Activated CD4-positive, CD25-positive, alpha-beta regulatory T cell (primary cell): Measurements from ENCODE around the gene FBXL22.
A peak's percentile ranks its signal among the peaks of the same experiment; 100 is the strongest.

ENCODE experiments used
- DNase-seq, 4 experiments: peaks; one replicate each; lab custom pipeline; 2025; lab: John Stamatoyannopoulos, UW

The FBXL22 gene

GRCh38 chr15:63597038-63597790, at the start of gene FBXL22:
Gene FBXL22 (plus strand): TSS chr15:63597387. CDS start chr15:63597393, 6 bp downstream.
- no peak for DNase-seq

DNA sequence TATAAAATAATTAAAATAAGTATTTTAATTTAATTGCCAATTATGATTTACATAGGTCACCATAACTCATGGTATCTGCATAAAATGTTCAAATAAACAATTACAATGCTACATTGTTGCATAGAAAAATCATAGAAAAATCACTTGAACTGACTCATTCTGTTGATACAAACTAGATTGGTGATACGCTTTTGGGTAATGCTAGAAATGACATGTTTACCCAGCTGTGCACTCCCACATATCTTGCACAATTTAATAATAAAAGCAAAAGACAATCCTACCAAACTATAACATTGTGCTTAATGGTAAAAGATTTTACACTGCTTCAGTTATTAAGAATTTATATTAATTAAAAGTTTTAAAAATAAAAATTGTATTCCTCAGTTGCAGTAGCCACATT, 45.8 kb upstream of the FBXL22 start:
- DNase-seq, result no peak

- DNase-seq, result no peak
These were observed 43.8 kb upstream of the FBXL22 start for GRCh38 chr15:63553388-63553791.

DNA sequence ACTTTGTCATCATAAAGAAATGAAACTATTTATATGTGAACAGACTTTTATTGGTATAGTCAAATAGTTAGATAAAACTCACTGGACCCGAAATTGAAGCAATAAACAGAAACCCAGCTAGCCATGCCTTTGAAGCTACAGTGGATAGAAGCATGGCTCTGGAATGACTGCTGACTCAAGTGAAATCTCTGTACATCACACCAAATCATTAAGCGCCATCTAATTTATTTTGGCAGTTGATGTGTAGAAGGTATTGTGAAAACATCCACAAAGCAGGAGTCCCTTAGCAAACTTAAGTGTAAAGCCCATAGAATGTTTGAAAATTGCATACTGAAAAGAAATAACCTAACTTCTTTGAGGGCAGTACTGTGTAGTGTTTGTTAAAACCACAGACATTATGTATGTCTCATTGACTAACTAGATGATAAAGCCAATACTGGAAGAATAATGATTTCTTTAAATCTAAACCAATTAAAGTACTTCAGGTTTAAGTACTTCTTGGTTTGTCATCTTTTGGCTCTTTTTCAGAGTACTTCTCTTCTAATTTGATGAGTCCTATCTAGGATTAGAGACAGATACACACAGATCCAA, 42.8 kb upstream of the FBXL22 start:
- DNase-seq, result no peak

- no peak for DNase-seq
These were observed 41.7 kb upstream of the FBXL22 start for GRCh38 chr15:63555507-63555906.

- no peak for DNase-seq
These were observed 40.9 kb upstream of the FBXL22 start for GRCh38 chr15:63556246-63556645.

DNA sequence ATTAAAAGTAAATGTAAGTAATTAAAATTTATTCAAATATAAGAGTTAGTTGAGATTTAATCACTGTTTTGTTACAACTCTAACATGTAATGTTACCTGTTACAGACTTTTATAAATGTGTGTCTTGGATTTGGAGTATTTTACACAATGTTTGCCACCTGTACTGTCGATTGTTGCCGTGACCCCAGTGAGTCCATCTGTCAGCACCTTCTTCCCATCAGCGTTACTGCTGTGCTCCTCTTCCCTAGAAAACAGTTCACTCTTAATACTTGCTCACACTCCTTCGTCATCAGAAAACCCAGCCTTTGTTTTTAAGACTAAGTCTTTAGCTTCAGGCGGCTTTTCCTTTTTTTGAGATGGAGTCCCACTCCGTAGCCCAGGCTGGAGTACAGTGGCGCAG, 40.5 kb upstream of the FBXL22 start:
- DNase-seq, result no peak

DNA sequence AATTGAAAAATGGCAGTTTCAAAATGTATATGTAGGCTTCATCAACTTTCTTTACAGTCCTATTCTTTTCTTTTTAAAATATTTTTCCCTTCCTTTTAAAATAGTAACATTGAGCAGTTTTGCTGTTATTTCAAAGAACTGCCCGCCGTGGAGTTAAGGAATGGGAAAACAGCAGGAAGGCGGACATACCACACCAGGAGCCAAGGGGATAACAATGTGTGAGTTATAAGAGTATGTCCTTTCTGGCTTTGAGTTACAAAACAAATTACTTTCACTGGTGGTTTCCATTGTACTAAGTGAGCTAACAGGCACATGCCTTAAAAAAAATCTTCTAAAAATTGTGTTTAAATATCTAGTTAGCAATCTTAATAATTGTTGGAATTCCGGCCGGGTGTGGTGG, 37.4 kb upstream of the FBXL22 start:
- DNase-seq, result no peak

GRCh38 chr15:63560741-63561448, 36.3 kb upstream of the FBXL22 start:
- peak in 1 of 4 experiments; percentile 4 for DNase-seq

DNA sequence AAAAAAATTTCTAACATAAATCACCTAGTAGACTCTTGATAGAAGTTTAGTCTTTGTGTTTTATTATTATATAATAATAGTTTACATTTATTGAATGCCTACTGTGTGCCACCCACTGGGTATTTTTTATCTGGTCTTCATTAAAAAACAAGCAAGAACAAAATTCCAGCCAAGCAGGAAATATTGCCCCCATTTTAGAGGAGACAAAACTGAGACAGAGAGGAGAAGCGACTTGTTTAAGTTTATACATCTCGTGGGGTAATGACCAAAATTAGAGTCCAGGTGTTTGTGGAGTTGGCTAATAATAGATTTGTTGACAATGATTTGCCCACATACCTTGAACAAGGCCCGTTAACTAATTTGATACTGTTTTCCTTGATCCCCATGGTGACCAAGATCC, 33.1 kb upstream of the FBXL22 start:
- DNase-seq, result no peak

DNA sequence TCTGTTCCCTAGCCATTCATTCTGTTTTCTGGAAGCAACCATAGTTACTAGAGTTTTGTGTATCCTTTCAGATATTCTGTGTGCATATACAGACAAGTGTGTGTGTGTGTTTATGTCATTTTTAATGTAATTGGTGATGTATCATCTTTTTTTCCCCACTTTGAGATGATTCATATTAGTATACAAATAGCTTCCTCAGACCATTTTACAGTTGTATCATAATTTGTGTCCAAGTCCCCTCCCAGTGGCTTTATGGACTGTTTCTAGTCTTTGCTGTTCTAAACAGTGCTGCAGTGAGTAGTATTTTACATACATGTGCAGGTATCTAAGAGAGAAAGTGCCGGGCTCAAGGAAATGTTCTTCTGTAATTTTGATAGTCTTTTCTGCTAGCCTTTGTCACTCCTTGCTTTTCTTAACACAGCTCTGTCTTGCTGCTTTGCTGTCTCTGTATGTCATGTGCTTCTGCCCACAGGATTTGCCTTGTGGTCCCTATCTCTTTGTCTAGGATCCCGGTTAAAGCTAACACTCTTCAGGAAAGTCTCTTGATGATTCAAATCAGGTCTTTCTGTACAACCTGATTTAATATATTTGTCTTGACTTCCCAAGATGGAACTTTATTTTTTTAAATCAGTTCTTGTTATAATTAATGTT, 31.5 kb upstream of the FBXL22 start:
- no peak for DNase-seq

DNA sequence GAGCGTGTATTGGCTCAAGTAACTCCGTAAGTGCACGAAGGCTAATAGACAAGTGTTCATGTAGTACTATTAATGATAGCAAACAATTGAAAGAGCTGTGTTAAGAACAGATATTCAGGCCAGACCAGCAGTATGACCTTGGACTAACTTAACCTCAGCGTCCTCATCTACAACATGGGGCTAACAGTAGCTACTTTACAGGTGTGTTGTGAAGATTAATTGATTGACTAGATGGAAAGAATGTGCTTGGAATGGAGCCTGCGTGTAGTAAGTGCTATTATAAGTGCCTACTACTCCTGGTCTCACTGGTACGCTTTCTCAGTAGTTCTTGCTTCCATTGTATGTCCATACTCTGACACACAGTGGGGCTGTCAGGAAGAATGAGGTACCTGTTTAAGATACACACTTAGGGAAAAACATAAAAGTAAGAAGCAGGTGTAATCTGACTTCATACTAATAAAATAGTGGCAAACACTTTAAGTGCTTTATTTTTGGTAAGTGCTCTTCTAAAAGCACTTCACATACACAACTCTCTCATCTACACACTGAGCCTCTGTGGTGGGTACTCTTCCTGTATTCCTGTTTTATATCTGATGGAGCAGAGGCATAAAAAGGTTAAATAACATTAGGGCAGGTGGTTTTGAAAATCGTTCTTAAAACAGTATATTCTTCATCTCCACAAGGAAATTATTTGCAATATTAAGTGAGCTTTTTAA, 24.3 kb upstream of the FBXL22 start:
- no peak for DNase-seq

DNA sequence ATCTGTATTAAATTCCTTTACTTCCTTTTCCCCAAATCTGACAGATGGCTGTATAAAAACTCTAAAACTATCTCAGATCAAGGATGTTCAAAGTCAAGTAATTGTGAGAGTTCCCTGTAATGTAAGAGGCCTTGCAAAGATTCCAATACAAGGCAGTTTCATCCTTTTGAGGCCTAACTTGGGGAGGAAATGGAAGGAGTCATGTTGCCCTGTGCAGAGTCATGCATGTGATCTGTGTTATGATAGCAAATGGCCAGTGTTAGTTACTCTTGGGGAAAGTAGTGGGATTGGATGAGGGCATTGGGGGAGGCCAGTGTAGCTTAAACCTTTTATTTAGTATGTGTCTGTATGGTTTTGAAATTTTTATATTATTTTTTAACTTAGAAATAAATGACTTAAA, 23.7 kb upstream of the FBXL22 start:
- no peak for DNase-seq

DNA sequence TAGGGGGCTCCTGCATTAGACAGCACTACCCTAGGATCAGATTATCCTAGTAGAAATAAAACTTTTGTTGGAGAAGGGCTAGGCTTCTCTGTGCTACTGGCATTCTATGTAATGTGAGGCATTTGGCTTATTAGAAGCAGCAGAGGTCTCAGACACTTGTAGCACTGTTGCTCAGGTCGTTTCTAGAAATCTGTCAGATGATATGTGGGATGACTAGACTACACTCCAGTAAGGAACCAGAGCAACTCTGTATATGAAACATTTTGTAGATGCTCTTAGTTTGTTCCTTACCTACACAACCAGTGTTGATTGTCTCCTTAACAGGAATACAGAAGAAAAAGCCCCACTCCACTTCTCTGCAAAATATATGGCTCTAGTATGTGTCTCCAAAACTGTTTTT, 21.9 kb upstream of the FBXL22 start:
- no peak for DNase-seq

DNA sequence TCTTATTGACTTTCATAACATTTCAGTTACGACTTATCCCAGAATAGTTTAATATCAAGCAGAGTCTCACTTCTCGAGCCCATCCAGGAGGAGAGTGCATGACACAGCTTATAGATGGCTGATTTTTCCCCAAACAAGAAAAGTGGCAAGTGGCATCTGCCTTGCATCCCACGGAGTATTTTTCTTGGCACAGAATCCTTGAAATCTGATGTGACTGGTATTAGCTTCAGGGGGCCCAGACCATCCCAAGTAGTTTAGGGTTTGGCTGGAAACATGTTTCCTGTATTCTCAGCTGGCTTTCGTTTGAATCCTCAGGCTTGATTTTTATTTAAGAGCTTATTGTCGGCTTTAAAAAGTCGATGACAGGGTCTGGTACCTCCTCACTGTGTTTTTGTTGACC, 20.7 kb upstream of the FBXL22 start:
- no peak for DNase-seq

DNA sequence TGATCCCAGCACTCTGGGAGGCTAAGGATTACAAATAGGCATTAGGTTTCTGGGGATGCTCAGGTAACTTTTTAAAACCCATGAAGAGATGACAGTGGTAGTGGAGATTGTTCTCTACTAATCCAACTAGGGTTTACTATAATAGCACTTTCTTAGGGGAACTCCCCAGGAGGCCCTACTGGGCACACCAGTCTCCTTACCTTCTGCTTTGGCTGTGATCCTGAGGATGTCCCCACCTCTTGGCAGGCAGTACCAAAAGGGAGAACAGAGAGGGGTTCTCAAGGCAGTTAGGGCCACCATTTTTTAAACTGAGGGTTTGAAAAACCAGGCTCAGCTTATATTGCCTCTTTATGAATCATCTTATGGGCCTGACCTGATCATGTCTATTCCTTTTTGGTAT, 15.0 kb upstream of the FBXL22 start:
- no peak for DNase-seq

- no peak for DNase-seq
These were observed 14.3 kb upstream of the FBXL22 start for GRCh38 chr15:63582718-63583426.

DNA sequence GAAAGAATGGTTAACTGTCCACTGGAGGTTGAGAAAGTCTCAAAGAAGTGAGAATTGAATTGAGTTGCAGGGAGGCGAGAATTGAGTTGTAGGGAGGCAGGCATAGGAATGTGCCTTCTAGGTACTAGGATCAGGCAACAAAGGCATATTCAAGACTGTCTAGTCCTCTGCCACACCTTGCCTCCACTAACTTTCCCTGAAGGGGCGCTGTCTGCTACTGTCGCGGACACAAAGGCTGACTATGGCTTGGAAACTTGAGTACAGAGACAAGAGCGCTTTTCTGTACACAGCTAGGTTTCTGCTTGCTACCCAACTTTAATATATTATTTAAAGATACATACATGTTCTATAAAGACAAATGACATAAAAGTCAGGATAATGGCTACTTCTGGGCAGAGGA, 10.4 kb upstream of the FBXL22 start:
- no peak for DNase-seq

- DNase-seq, result no peak
These were observed 9.7 kb upstream of the FBXL22 start for GRCh38 chr15:63587527-63587926.

- no peak for DNase-seq
These were observed 8.4 kb upstream of the FBXL22 start for GRCh38 chr15:63588826-63589225.
